ENCODE measurements around the gene CUTA. TPM values are rescaled to one million over a fixed set of nuclear protein-coding genes. Genes with fewer than 3 reads are reported as not detected.

CUTA gene
- total RNA-seq, 1 donor from 2014 or later: 278 TPM

DNA sequence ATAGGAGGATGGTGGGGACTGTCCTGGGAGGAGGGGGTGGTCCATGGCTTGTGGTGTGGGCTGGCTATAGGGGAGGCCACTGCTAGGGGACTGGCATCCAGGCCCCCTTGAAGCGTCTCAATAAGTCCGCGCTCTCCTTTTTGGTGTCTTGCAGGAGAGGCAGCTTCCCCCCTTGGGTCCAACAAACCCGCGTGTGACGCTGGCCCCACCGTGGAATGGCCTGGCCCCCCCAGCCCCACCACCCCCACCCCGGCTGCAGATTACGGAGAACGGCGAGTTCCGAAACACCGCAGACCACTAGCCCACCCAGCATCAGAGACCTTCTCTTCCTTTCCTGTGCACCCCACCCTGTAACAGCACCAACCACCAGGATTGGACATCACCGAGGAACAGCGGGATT lies 33.7 kb upstream of the CUTA start:
- no peak for DNase-seq (ENCODE audit: extremely low spot score, unreplicated experiment)
- Mint-ChIP-seq H3K36me3 (peaks cover 16% of the 10 kb centered on the region), H3K4me3 (no peak overlapping the region), H3K27ac (no peak overlapping the region), H3K4me1 (ENCODE audit: unreplicated experiment) (peaks cover 25% of the 10 kb centered on the region), H3K27me3 (no peaks in the 10 kb centered on the region), H3K9me3 (no peaks in the 10 kb centered on the region)
- TF ChIP-seq, protein P1, sequence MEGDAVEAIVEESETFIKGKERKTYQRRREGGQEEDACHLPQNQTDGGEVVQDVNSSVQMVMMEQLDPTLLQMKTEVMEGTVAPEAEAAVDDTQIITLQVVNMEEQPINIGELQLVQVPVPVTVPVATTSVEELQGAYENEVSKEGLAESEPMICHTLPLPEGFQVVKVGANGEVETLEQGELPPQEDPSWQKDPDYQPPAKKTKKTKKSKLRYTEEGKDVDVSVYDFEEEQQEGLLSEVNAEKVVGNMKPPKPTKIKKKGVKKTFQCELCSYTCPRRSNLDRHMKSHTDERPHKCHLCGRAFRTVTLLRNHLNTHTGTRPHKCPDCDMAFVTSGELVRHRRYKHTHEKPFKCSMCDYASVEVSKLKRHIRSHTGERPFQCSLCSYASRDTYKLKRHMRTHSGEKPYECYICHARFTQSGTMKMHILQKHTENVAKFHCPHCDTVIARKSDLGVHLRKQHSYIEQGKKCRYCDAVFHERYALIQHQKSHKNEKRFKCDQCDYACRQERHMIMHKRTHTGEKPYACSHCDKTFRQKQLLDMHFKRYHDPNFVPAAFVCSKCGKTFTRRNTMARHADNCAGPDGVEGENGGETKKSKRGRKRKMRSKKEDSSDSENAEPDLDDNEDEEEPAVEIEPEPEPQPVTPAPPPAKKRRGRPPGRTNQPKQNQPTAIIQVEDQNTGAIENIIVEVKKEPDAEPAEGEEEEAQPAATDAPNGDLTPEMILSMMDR (conservative IDR thresholded peaks at IDR 0.05): no peak

DNA sequence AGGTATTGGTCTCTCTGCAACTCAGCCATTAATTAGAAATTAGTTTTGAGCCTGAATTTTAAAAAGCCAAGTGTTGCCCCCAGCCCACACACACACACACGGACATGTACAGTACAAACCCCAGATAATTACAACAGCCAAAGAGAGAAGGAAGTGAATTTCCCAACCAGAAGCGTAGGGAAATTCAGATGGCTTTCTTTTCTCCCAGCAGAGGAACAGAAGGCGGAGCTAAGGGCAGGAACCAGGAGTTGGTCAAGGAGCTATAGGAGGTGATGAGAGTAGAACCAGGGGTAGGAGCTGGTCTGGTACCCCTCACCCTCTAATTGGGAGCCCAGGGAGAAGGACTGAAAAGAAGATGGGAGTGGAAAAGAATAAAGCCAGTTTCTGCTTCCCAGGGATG lies 32.5 kb upstream of the CUTA start:
- Mint-ChIP-seq H3K9me3 (no peaks in the 10 kb centered on the region), H3K27me3 (no peaks in the 10 kb centered on the region), H3K4me1 (ENCODE audit: unreplicated experiment) (peaks cover 24% of the 10 kb centered on the region), H3K36me3 (peaks cover 18% of the 10 kb centered on the region), H3K27ac (peak overlapping the region; percentile 36), H3K4me3 (peak overlapping the region; percentile 25)
- no peak for DNase-seq (ENCODE audit: extremely low spot score, unreplicated experiment)
- TF ChIP-seq, protein P1 (conservative IDR thresholded peaks at IDR 0.05): no peak

DNA sequence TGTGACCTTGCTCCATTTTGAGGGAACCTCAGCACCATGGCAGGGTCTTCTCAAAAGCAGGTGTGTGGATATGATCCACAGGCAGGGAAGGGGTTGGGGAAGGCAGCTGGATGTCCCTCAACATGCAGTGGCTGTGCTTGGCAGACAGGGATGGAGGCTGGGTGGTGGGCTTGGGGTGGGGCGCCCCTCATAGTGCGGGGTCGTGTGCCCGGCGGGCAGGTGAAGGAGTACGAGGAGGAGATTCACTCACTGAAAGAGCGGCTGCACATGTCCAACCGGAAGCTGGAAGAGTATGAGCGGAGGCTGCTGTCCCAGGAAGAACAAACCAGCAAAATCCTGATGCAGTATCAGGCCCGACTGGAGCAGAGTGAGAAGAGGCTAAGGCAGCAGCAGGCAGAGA lies 28.4 kb upstream of the CUTA start:
- no peaks in the 10 kb centered on the region for H3K27me3 Mint-ChIP-seq
- no peaks in the 10 kb centered on the region for H3K9me3 Mint-ChIP-seq
- H3K36me3 Mint-ChIP-seq: peaks cover 24% of the 10 kb centered on the region
- TF ChIP-seq, protein P1 (conservative IDR thresholded peaks at IDR 0.05): no peak
- H3K4me1 Mint-ChIP-seq (ENCODE audit: unreplicated experiment): peaks cover 8% of the 10 kb centered on the region
- no peak for DNase-seq (ENCODE audit: extremely low spot score, unreplicated experiment)
- H3K4me3 Mint-ChIP-seq: no peak overlapping the region
- H3K27ac Mint-ChIP-seq: no peak overlapping the region

DNA sequence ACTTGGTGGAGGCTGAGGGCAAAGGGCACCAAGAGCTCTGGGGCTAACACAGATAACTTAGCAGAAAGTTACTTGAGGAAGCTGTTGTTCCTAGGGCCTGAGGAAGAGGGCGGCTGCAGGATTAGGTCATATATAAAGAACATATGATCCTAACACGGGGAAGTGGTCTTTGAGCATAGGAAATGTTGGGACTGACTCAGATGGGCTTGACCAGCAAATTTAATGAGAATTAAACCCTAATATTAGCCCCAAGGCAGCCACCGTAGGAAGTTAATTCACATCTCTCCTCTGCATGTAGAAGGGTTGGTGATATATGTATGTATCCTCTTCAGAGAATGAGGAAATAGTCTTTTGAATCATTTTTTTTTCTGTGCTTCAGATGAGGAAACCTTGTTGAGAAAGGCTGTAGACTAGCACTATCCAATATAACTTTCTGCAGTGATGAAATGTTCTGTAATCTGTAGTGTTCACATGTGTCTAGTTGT lies 27.3 kb upstream of the CUTA start:
- Mint-ChIP-seq H3K4me3 (no peak overlapping the region), H3K36me3 (peaks cover 24% of the 10 kb centered on the region)

DNA sequence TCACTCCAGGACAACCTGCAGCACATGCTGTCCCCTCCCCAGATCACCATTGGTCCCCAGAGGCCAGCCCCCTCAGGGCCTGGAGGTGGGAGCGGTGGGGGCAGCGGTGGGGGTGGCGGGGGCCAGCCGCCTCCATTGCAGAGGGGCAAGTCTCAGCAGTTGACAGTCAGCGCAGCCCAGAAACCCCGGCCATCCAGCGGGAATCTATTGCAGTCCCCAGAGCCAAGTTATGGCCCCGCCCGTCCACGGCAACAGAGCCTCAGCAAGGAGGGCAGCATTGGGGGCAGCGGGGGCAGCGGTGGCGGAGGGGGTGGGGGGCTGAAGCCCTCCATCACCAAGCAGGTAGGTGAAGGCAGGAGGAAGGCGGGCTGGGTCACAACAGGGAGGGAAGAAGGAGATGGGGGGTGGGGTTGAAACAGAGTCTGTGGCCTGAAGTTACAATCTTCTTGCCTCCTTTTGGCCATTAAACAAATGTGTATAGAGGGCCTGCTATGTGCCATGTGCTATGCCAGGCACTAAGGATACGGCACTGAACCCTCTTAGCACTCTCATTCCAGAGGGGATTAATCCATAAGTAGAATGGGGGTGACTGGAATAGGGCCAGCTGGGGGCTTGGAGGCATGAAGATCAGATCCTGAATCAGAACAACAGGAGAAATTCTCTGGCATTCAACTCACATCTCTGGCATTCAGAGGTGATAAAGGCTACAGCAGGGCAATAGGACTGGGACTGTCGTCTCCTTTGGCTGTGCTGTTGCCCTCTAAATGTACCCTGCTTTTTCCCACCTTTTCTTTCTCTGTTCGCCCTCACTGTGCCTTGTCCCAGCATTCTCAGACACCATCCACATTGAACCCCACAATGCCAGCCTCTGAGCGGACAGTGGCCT lies 26.0 kb upstream of the CUTA start:
- no peak overlapping the region for H3K4me3 Mint-ChIP-seq
- H3K27me3 Mint-ChIP-seq: no peaks in the 10 kb centered on the region
- no peaks in the 10 kb centered on the region for H3K4me1 Mint-ChIP-seq (ENCODE audit: unreplicated experiment)
- no peak for DNase-seq (ENCODE audit: extremely low spot score, unreplicated experiment)
- TF ChIP-seq, protein P1 (conservative IDR thresholded peaks at IDR 0.05): no peak
- no peaks in the 10 kb centered on the region for H3K9me3 Mint-ChIP-seq
- H3K27ac Mint-ChIP-seq: no peak overlapping the region
- H3K36me3 Mint-ChIP-seq: peaks cover 26% of the 10 kb centered on the region

More for the DNA sequence above, 27.3 kb upstream of the CUTA start:
- Mint-ChIP-seq H3K9me3 (no peaks in the 10 kb centered on the region), H3K27ac (no peak overlapping the region), H3K27me3 (no peaks in the 10 kb centered on the region), H3K4me1 (ENCODE audit: unreplicated experiment) (no peaks in the 10 kb centered on the region)
- TF ChIP-seq, protein P1 (conservative IDR thresholded peaks at IDR 0.05): no peak
- DNase-seq (ENCODE audit: extremely low spot score, unreplicated experiment): no peak
